Measurements from ENCODE around the gene ZNF215. TPM values are rescaled to one million over a fixed set of nuclear protein-coding genes. Genes with fewer than 3 reads are reported as not detected.

The ZNF215 gene
- polyA plus RNA-seq, 2 of the 4 experiments (the other 2 are of a cell fraction), result 1.0 to 2.0 TPM

DNA sequence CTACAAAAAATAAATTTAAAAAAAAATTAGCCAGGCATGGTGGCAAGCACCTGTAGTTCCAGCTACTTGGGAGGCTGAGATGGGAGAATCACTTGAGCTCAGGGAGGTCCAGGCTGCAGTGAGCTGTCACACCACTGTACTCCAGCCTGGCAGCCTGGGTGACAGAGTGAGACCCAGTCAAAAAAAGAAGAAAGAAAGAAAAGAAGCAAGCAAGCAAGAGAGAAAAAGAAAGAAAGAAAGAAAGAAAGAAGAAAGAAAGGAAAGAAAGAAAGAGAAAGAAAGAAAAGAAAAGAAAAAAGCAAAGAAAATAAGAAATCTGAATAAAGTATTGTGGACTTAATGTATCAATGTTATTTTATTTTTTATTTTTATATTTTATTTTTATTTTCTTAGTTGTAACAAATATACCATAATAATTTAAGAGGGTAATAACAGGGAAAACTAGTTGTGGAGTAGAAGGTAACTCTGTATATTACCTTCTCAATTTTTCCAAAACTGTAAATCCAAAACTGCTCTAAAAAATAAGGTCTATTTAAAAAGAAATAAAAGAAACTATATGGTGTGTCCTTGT lies 1.1 kb upstream of the ZNF215 start (continued):
- TF ChIP-seq, protein P1, sequence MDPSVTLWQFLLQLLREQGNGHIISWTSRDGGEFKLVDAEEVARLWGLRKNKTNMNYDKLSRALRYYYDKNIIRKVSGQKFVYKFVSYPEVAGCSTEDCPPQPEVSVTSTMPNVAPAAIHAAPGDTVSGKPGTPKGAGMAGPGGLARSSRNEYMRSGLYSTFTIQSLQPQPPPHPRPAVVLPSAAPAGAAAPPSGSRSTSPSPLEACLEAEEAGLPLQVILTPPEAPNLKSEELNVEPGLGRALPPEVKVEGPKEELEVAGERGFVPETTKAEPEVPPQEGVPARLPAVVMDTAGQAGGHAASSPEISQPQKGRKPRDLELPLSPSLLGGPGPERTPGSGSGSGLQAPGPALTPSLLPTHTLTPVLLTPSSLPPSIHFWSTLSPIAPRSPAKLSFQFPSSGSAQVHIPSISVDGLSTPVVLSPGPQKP (IDR thresholded peaks at IDR 0.05; ENCODE audit: low read depth, low read length), result no peak
- TF ChIP-seq, protein P2, sequence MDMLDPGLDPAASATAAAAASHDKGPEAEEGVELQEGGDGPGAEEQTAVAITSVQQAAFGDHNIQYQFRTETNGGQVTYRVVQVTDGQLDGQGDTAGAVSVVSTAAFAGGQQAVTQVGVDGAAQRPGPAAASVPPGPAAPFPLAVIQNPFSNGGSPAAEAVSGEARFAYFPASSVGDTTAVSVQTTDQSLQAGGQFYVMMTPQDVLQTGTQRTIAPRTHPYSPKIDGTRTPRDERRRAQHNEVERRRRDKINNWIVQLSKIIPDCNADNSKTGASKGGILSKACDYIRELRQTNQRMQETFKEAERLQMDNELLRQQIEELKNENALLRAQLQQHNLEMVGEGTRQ (IDR thresholded peaks at IDR 0.05), result no peak
- TF ChIP-seq, protein P3, sequence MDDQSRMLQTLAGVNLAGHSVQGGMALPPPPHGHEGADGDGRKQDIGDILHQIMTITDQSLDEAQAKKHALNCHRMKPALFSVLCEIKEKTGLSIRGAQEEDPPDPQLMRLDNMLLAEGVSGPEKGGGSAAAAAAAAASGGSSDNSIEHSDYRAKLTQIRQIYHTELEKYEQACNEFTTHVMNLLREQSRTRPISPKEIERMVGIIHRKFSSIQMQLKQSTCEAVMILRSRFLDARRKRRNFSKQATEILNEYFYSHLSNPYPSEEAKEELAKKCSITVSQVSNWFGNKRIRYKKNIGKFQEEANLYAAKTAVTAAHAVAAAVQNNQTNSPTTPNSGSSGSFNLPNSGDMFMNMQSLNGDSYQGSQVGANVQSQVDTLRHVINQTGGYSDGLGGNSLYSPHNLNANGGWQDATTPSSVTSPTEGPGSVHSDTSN (IDR thresholded peaks at IDR 0.05), result no peak

DNA sequence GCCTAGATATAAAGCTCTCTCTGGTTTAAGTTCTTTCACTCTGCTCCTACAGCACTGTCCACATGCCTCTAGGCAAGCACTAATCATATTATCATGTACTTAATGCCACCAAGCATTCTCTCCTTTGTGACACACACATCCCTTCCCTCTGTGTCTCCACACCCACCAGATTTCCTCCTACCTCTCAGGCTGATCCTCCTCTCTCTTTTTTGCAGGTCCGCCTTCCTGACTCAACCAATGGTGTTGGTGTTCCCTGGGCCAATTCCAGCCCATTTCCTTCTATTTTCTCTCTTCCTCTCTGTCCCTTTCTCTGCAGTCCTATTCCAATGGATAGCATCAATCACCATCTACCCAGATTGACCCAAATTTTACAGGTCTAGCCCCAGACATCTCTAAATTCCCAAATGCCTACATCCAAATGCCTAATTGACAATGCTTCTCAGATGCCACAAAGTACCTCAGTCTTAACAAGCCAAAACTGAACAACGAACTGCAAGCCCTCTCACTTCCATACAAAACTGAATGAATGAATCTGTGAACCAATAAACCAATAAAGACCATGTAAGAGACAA lies 504 bp upstream of the ZNF215 start:
- peak; percentile 24 to 43; a peak in 5 of 6 replicates for ATAC-seq
- ChIA-PET CTCF (interaction anchor here (1.0 kb wide), 1 partner anchor 732 kb away, joined by 3 read pairs; no protein-coding TSS in a partner anchor), POLR2A (interaction anchor here (0.9 kb wide), 1 partner anchor 242 kb away, joined by 3 read pairs; the partner anchor contains the start of gene MRPL17)
- WGBS (ENCODE audit: missing lambda C conversion rate), result 67% methylated on average over 2 of the region's 2 CpGs
- peak overlapping the region in 1 of 2 experiments; percentile 69; a peak in 1 of 6 replicates for H3K27ac ChIP-seq
- H3K4me3 ChIP-seq, result peak overlapping the region; percentile 61
- DNase-seq (ENCODE audit: low read depth in 1 of 2, low spot score in 1 of 2), result no peak
- no peaks in the 10 kb centered on the region for H3K4me1 ChIP-seq
- peak overlapping the region; percentile 83 for H3K4me2 ChIP-seq
- TF ChIP-seq SREBF2 (IDR thresholded peaks at IDR 0.05) (no peak), EHF (CRISPR knock-in tag; IDR thresholded peaks at IDR 0.05) (no peak), ZNF302 (CRISPR knock-in tag; IDR thresholded peaks at IDR 0.05) (no peak), SMC3 (IDR thresholded peaks at IDR 0.05) (no peak), MAZ (IDR thresholded peaks at IDR 0.05; ENCODE audit: borderline replicate concordance, low read depth, low read length) (no peak), HOXB5 (CRISPR knock-in tag; IDR thresholded peaks at IDR 0.05) (no peak)
- TF ChIP-seq, protein P2 (IDR thresholded peaks at IDR 0.05), result no peak
- no peaks in the 10 kb centered on the region for H3K9me3 ChIP-seq
- FAIRE-seq, result no peak

DNA sequence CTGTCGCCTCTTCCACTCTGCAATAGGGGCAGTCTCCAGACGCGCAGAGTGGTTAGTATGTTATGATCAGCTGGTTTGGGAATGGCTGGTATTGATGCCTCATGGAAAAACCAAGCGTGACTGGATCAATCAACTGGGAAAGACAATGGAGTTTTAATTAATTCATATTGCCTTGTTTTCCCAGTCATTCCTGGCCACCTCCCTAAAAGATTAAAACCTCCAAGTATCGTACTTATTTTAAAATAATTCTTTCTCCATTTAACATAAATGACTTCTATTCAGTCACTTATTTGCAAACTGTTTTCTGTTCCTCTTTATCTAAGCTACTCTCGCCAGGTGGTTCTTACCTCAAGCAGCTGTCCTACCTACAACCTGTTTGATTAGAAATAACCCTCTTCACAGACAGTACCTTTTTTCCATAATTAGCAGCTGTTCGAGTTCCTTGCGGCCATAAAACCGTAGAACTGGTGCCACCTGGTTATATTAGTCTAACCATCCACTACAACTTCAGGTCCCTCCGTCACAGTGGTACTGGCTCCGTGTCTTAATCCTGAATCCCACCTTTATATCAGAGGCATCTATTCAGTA lies 898 bp downstream of the ZNF215 start:
- no peaks in the 10 kb centered on the region for H3K9me3 ChIP-seq
- H3K27ac ChIP-seq, result peak overlapping the region; percentile 55 to 69; a peak in 4 of 6 replicates
- no peak for TF ChIP-seq RAD21 (conservative IDR thresholded peaks at IDR 0.05 in 1 of 2, IDR thresholded peaks at IDR 0.05 in 1 of 2)
- ATAC-seq, result no peak; a peak in 2 of 6 replicates
- peak overlapping the region; percentile 61 for H3K4me3 ChIP-seq
- H3K4me2 ChIP-seq, result peak overlapping the region; percentile 83
- H3K4me1 ChIP-seq, result no peaks in the 10 kb centered on the region
- no peak for FAIRE-seq
- POLR2A ChIA-PET, result no interaction called here
- 47% methylated on average over 11 of the region's 11 CpGs for WGBS (ENCODE audit: missing lambda C conversion rate)
- DNase-seq (ENCODE audit: low read depth in 1 of 2, low spot score in 1 of 2), result no peak
- CTCF ChIA-PET, result interaction anchor here (0.6 to 1.1 kb wide), 2 partner anchors 171 to 196 kb away, joined by 3 read pairs; no protein-coding TSS in a partner anchor

DNA sequence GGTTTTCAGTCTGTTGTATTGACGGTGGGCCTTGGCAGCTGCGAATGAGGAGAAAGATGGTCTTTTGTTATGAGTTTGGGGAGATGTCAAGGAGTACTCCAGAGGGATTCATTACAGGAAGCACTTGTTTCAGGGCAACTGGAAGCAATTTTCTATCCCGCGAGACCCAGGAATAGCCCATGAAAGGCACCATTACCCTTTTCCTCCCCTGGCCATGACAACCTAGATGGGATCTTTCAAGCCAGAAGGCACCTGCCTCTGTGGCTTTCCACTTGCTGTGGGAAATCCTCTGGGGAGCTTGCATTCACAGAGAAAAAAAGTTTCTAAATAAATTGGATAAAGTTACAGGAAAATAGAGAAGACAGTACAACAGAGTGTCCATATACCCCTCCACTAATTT lies 2.7 kb downstream of the ZNF215 start:
- Histone ChIP-seq H3K4me2 (no peak overlapping the region), H3K9me3 (no peaks in the 10 kb centered on the region), H3K27ac (no peak overlapping the region), H3K4me3 (no peak overlapping the region), H3K4me1 (no peaks in the 10 kb centered on the region)
- CTCF ChIA-PET, result no interaction called here
- POLR2A ChIA-PET, result no interaction called here
- ATAC-seq, result no peak
- no peak for DNase-seq (ENCODE audit: low read depth in 1 of 2, low spot score in 1 of 2)
- WGBS (ENCODE audit: missing lambda C conversion rate), result 46% methylated on average over 4 of the region's 4 CpGs
- FAIRE-seq, result no peak
- TF ChIP-seq CEBPB (IDR thresholded peaks at IDR 0.05) (no peak), EHMT2 (IDR thresholded peaks at IDR 0.05; ENCODE audit: low read depth) (no peak), MAZ (IDR thresholded peaks at IDR 0.05; ENCODE audit: borderline replicate concordance, low read depth, low read length) (no peak), RCOR1 (IDR thresholded peaks at IDR 0.05; ENCODE audit: low read depth, low read length) (no peak), FOXS1 (CRISPR knock-in tag; IDR thresholded peaks at IDR 0.05) (no peak), ZNF302 (CRISPR knock-in tag; IDR thresholded peaks at IDR 0.05) (no peak)
- TF ChIP-seq, protein P4, sequence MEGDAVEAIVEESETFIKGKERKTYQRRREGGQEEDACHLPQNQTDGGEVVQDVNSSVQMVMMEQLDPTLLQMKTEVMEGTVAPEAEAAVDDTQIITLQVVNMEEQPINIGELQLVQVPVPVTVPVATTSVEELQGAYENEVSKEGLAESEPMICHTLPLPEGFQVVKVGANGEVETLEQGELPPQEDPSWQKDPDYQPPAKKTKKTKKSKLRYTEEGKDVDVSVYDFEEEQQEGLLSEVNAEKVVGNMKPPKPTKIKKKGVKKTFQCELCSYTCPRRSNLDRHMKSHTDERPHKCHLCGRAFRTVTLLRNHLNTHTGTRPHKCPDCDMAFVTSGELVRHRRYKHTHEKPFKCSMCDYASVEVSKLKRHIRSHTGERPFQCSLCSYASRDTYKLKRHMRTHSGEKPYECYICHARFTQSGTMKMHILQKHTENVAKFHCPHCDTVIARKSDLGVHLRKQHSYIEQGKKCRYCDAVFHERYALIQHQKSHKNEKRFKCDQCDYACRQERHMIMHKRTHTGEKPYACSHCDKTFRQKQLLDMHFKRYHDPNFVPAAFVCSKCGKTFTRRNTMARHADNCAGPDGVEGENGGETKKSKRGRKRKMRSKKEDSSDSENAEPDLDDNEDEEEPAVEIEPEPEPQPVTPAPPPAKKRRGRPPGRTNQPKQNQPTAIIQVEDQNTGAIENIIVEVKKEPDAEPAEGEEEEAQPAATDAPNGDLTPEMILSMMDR (IDR thresholded peaks at IDR 0.05), result no peak
- TF ChIP-seq, protein P1 (IDR thresholded peaks at IDR 0.05; ENCODE audit: low read depth, low read length), result no peak

Data from A549 (cell line).